K562 (cell line): ENCODE data around the gene DNAJB1. TPM values are rescaled to one million over a fixed set of nuclear protein-coding genes. Genes with fewer than 3 reads are reported as not detected.
A peak's percentile ranks its signal among the peaks of the same experiment; 100 is the strongest.

ENCODE experiments used
- BRD9 ChIP-seq: fragments of 450-650 bp; IDR thresholded peaks from 2 replicates; pipeline ENCODE4 v1.6.1; 2018; ENCODE audit warnings: low read depth; ENCODE audit not compliant: partially characterized antibody
- CTBP1 ChIP-seq: fragments of 450-650 bp; IDR thresholded peaks from 2 replicates; pipeline ENCODE4 v1.6.1; 2016; ENCODE audit warnings: borderline replicate concordance
- IRF1 ChIP-seq: sonication (generic); formaldehyde crosslinking; IDR thresholded peaks from 2 replicates; pipeline ENCODE4 v1.8.0; 2022; ENCODE audit warnings: missing genetic modification reagents, mild to moderate bottlenecking, borderline replicate concordance
- PHB2 ChIP-seq: fragments of 450-650 bp; IDR thresholded peaks from 2 replicates; pipeline ENCODE4 v1.6.1; 2017; ENCODE audit warnings: low read depth
- SMARCB1 ChIP-seq: IDR thresholded peaks from 2 replicates; pipeline ENCODE4 v1.6.1; 2011; ENCODE audit warnings: improper control_type of control experiment, low read depth; ENCODE audit not compliant: insufficient read length
- ZBTB40 ChIP-seq, 2 experiments: fragments of 450-650 bp in 1 of 2; sonication (generic) in 1 of 2; formaldehyde crosslinking in 1 of 2; IDR thresholded peaks; 2 replicates each; pipeline versions ENCODE4 v1.7.1 to v1.9.0; 2016 to 2022; ENCODE audit warnings: inconsistent platforms in 1 of 2, mild to moderate bottlenecking in 1 of 2, missing genetic modification reagents in 1 of 2
- ZNF121 ChIP-seq: sonication (generic); formaldehyde crosslinking; conservative IDR thresholded peaks from 2 replicates; pipeline ENCODE4 v1.8.0; 2022; ENCODE audit warnings: missing genetic modification reagents
- ZNF324 ChIP-seq: fragments of 250-450 bp; sonication (Bioruptor Pico); IDR thresholded peaks from 2 replicates; pipeline ENCODE4 v1.4.0; 2020; ENCODE audit warnings: mild to moderate bottlenecking
- ZNF347 ChIP-seq: fragments of 450-650 bp; formaldehyde crosslinking; IDR thresholded peaks from 2 replicates; pipeline ENCODE4 v1.4.0; 2020; ENCODE audit warnings: low read depth, mild to moderate bottlenecking, moderate library complexity
- ZNF592 ChIP-seq: fragments of 450-650 bp; IDR thresholded peaks from 2 replicates; pipeline ENCODE4 v1.6.1; 2017; ENCODE audit warnings: antibody characterized with exemption, mild to moderate bottlenecking
- polyA plus RNA-seq, 8 experiments: library from polyadenylated mRNA; depleted of rRNA in 4 of 8; stranded (reverse) in 5 of 8; unstranded in 3 of 8; fragments of >200 nt; fragmentation: Nextera tagmentation in 2 of 8; fragmentation: Illumina TruSeq in 1 of 8; extraction: Ambion mirVana in 2 of 8; extraction: Trizol in 1 of 8; gene quantifications; 2 replicates each; pipeline versions ENCODE4 v1.2.1 to v1.2.3, GENCODE V29; 2011 to 2014; ENCODE audit warnings: inconsistent platforms in 1 of 8, missing spikeins in 1 of 8
- total RNA-seq, 7 experiments: library from RNA; depleted of rRNA in 6 of 7; stranded (reverse); fragments of >200 nt in 6 of 7; fragmentation: Illumina TruSeq in 2 of 7; extraction: Trizol in 2 of 7; gene quantifications; 2 replicates each; pipeline versions ENCODE4 v1.2.1 to v1.2.3, GENCODE V29; 2011 to 2021; ENCODE audit warnings: low replicate concordance in 1 of 7

Gene DNAJB1
- total and polyA plus RNA-seq, 9 of the 15 experiments (the other 6 are each of a cell fraction or from before 2014, with no cell fraction given), result 13.2 to 113 (median 62.1) TPM

- peak; percentile 56; the same call in 1 of the 2 replicates for TF ChIP-seq ZBTB40 (IDR thresholded peaks at IDR 0.05)
- TF ChIP-seq ZBTB40 (CRISPR knock-in tag; IDR thresholded peaks at IDR 0.05), result no peak
- TF ChIP-seq ZNF121 (CRISPR knock-in tag), result no peak
- TF ChIP-seq IRF1 (CRISPR knock-in tag), result no peak
- no peak for TF ChIP-seq SMARCB1
- TF ChIP-seq ZNF324 (CRISPR knock-in tag), result no peak
- TF ChIP-seq ZNF592, result 0 out of 2 replicates have a peak, but pooled peaks have one; percentile 9
- no peak for TF ChIP-seq ZNF347 (CRISPR knock-in tag)
- no peak for TF ChIP-seq CTBP1
- TF ChIP-seq PHB2, result no peak
- TF ChIP-seq BRD9, result peak; percentile 55
These were observed 7.6 kb downstream of the DNAJB1 start (continued) for GRCh38 chr19:14510311-14511228.
